ENCODE data around the gene OCA2. TPM values are rescaled to one million over a fixed set of nuclear protein-coding genes. Genes with fewer than 3 reads are reported as not detected.
"Not testable (repeated sequence)": the region's sequence is repeated elsewhere in the genome, so short reads cannot be mapped to it uniquely, and the experiment has no call there.

OCA2 gene
- total RNA-seq, 4 donors from 2014 or later = 7.0 to 53.1 (median 20.4) TPM

DNA sequence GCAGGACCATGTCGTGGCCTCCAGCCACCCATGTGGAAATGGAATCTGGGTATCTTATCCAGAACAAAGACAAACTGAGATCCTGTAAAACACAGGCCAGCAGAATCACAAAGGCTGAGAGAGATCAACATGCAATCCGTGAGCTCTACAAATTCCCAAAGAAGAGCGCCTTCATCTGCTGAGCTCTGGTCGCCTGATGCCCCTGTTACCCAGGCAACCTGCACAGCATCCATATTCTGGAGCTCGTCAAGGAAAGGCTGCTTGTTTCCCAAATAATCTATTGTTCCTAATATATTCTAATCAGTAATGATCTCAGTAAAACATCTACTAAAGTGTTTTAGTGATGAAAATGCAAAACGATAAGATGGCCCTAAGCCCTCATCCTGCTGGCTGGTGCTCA, 133.6 kb downstream of the OCA2 start:
- Histone ChIP-seq H3K27ac (no peak overlapping the region), H3K36me3 (no peaks in the 10 kb centered on the region), H3K9me3 (no peaks in the 10 kb centered on the region), H3K27me3 (no peaks in the 10 kb centered on the region), H3K4me3 (no peak overlapping the region), H3K4me1 (no peaks in the 10 kb centered on the region)
- 92% methylated on average over 6 of the region's 6 CpGs for WGBS
- DNase-seq (ENCODE audit: low spot score in 2 of 2) = no peak
- TF ChIP-seq EP300 (IDR thresholded peaks at IDR 0.05) (no peak), CTCF (IDR thresholded peaks at IDR 0.05) (no peak), POLR2A (IDR thresholded peaks at IDR 0.05) (no peak), POLR2AphosphoS5 (IDR thresholded peaks at IDR 0.05) (no peak)

DNA sequence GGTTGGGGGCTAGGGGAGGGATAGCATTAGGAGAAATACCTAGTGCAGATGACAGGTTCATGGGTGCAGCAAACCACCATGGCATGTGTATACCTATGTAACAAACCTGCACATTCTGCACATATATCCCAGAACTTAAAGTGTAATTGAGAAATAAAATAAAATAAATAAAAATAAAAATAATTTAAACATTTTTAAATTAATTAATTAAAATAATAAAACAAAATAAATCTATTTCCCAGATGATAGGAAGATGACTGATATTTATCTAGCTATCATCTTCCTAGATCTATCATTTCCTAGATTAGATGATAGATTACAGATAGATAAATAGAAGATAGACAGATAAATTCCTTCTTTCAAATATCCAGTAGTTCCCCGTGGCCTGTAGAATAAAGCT, 137.3 kb downstream of the OCA2 start:
- Histone ChIP-seq H3K4me3 (no peak overlapping the region), H3K4me1 (no peaks in the 10 kb centered on the region), H3K36me3 (no peaks in the 10 kb centered on the region), H3K27ac (no peak overlapping the region), H3K9me3 (no peaks in the 10 kb centered on the region), H3K27me3 (no peaks in the 10 kb centered on the region)
- no peak for DNase-seq (ENCODE audit: low spot score in 2 of 2)
- TF ChIP-seq POLR2AphosphoS5 (IDR thresholded peaks at IDR 0.05) (no peak), POLR2A (IDR thresholded peaks at IDR 0.05) (no peak), CTCF (IDR thresholded peaks at IDR 0.05) (no peak), EP300 (IDR thresholded peaks at IDR 0.05) (no peak)
- WGBS = 82% methylated on average over 1 of the region's 1 CpG

GRCh38 chr15:27958911-27959578, 140.1 kb downstream of the OCA2 start:
- H3K4me1 ChIP-seq = peaks cover 4% of the 10 kb centered on the region
- H3K4me3 ChIP-seq = no peak overlapping the region
- 49% methylated on average over 10 of the region's 10 CpGs for WGBS
- no peaks in the 10 kb centered on the region for H3K9me3 ChIP-seq
- H3K36me3 ChIP-seq = no peaks in the 10 kb centered on the region
- TF ChIP-seq POLR2AphosphoS5 (IDR thresholded peaks at IDR 0.05) (no peak), POLR2A (IDR thresholded peaks at IDR 0.05) (no peak), CTCF (IDR thresholded peaks at IDR 0.05) (no peak), EP300 (IDR thresholded peaks at IDR 0.05) (no peak)
- DNase-seq (ENCODE audit: low spot score in 2 of 2) = no peak
- H3K27ac ChIP-seq = no peak overlapping the region
- H3K27me3 ChIP-seq = no peaks in the 10 kb centered on the region

- no peaks in the 10 kb centered on the region for H3K9me3 ChIP-seq
- no peak overlapping the region for H3K27ac ChIP-seq
- TF ChIP-seq CTCF (IDR thresholded peaks at IDR 0.05) (no peak), EP300 (IDR thresholded peaks at IDR 0.05) (no peak), POLR2A (IDR thresholded peaks at IDR 0.05) (no peak), POLR2AphosphoS5 (IDR thresholded peaks at IDR 0.05) (no peak)
- 64% methylated on average over 8 of the region's 8 CpGs for WGBS
- no peak for DNase-seq (ENCODE audit: low spot score in 2 of 2)
- H3K4me1 ChIP-seq = peaks cover 4% of the 10 kb centered on the region
- no peaks in the 10 kb centered on the region for H3K36me3 ChIP-seq
- no peaks in the 10 kb centered on the region for H3K27me3 ChIP-seq
- H3K4me3 ChIP-seq = no peak overlapping the region
Observed at GRCh38 chr15:27956285-27956684, 142.8 kb downstream of the OCA2 start.

GRCh38 chr15:27955087-27955486, 144.0 kb downstream of the OCA2 start:
- no peaks in the 10 kb centered on the region for H3K36me3 ChIP-seq
- 94% methylated on average over 10 of the region's 10 CpGs for WGBS
- no peaks in the 10 kb centered on the region for H3K9me3 ChIP-seq
- no peak overlapping the region for H3K4me3 ChIP-seq
- no peaks in the 10 kb centered on the region for H3K27me3 ChIP-seq
- DNase-seq (ENCODE audit: low spot score in 2 of 2) = no peak
- no peak for TF ChIP-seq EP300 (IDR thresholded peaks at IDR 0.05)
- no peak for TF ChIP-seq POLR2A (IDR thresholded peaks at IDR 0.05)
- TF ChIP-seq POLR2AphosphoS5 (IDR thresholded peaks at IDR 0.05) = no peak
- no peak for TF ChIP-seq CTCF (IDR thresholded peaks at IDR 0.05)
- H3K4me1 ChIP-seq = peaks cover 4% of the 10 kb centered on the region
- no peak overlapping the region for H3K27ac ChIP-seq

DNA sequence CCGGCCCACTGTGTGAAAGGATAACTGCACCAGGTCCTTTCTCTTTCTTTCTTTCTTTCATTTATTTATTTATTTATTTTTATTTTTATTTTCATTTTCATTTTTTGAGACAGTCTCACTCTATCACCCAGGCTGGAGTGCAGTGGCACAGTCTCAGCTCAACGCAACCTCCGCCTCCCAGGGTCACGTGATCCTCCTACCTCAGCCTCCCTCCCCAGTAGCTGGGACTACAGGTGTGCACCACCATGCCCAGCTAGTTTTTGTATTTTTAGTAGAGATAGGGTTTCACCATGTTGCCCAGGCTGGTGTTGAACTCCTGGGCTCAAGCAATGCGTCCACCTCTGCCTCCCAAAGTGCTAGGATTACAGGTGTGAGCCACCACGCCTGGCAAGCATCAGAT, 146.5 kb downstream of the OCA2 start:
- H3K36me3 ChIP-seq; H3K4me3 ChIP-seq; H3K27ac ChIP-seq; H3K4me1 ChIP-seq; DNase-seq (ENCODE audit: low spot score in 2 of 2); H3K27me3 ChIP-seq; H3K9me3 ChIP-seq: not testable (repeated sequence)
- WGBS = 89% methylated on average over 6 of the region's 6 CpGs
